ENCODE measurements around the gene SHROOM2.

The SHROOM2 gene

GRCh38 chrX:9940421-9940820 lies 154.2 kb downstream of the SHROOM2 start:
- POLR2A ChIA-PET, result no interaction called here

GRCh38 chrX:9942086-9942485 lies 155.9 kb downstream of the SHROOM2 start:
- Histone ChIP-seq H3K4me3 (ENCODE audit: low read depth, low read length) (no peak overlapping the region), H3K36me3 (ENCODE audit: control insufficient read depth in 2 of 2, insufficient read depth in 1 of 2, low read length in 2 of 2) (peaks cover 0 to 58% of the 10 kb centered on the region in 2 experiments; a peak in 1 of 3 replicates), H3K4me1 (ENCODE audit: control insufficient read depth, insufficient read depth, low read length) (no peaks in the 10 kb centered on the region), H3K27ac (ENCODE audit: extremely low read depth, low read depth, low read length) (no peak overlapping the region), H3K9me3 (ENCODE audit: control insufficient read depth, insufficient read depth, low read depth, low read length) (no peaks in the 10 kb centered on the region)
- POLR2A ChIA-PET, result no interaction called here
- CTCF ChIA-PET, result interaction anchor here (0.6 kb wide), 1 partner anchor 24 kb away, joined by 3 read pairs; no protein-coding TSS in a partner anchor
- TF ChIP-seq RBAK (tag by site-specific recombination; IDR thresholded peaks at IDR 0.05), result no peak
- TF ChIP-seq ZXDB (tag by site-specific recombination; IDR thresholded peaks at IDR 0.05), result no peak
- TF ChIP-seq KLF7 (tag by site-specific recombination; IDR thresholded peaks at IDR 0.05; ENCODE audit: borderline replicate concordance), result no peak
- TF ChIP-seq ZNF670 (tag by site-specific recombination; IDR thresholded peaks at IDR 0.05; ENCODE audit: low read depth), result no peak
- TF ChIP-seq, protein P1, sequence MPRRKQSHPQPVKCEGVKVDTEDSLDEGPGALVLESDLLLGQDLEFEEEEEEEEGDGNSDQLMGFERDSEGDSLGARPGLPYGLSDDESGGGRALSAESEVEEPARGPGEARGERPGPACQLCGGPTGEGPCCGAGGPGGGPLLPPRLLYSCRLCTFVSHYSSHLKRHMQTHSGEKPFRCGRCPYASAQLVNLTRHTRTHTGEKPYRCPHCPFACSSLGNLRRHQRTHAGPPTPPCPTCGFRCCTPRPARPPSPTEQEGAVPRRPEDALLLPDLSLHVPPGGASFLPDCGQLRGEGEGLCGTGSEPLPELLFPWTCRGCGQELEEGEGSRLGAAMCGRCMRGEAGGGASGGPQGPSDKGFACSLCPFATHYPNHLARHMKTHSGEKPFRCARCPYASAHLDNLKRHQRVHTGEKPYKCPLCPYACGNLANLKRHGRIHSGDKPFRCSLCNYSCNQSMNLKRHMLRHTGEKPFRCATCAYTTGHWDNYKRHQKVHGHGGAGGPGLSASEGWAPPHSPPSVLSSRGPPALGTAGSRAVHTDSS (tag by site-specific recombination; IDR thresholded peaks at IDR 0.05), result no peak
- TF ChIP-seq ZNF23 (tag by site-specific recombination; IDR thresholded peaks at IDR 0.05; ENCODE audit: borderline replicate concordance), result no peak
- TF ChIP-seq ZNF214 (tag by site-specific recombination; IDR thresholded peaks at IDR 0.05; ENCODE audit: borderline replicate concordance), result no peak
- TF ChIP-seq, protein P2, sequence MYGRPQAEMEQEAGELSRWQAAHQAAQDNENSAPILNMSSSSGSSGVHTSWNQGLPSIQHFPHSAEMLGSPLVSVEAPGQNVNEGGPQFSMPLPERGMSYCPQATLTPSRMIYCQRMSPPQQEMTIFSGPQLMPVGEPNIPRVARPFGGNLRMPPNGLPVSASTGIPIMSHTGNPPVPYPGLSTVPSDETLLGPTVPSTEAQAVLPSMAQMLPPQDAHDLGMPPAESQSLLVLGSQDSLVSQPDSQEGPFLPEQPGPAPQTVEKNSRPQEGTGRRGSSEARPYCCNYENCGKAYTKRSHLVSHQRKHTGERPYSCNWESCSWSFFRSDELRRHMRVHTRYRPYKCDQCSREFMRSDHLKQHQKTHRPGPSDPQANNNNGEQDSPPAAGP (tag by site-specific recombination; IDR thresholded peaks at IDR 0.05), result no peak
- no peak for TF ChIP-seq ZNF596 (tag by site-specific recombination; IDR thresholded peaks at IDR 0.05)
- no peak for TF ChIP-seq ZNF174 (tag by site-specific recombination; IDR thresholded peaks at IDR 0.05)
- TF ChIP-seq ZNF423 (tag by site-specific recombination; IDR thresholded peaks at IDR 0.05), result no peak
- no peak for TF ChIP-seq ZNF211 (tag by site-specific recombination; IDR thresholded peaks at IDR 0.05; ENCODE audit: low read depth)
- no peak for TF ChIP-seq ZNF2 (tag by site-specific recombination; IDR thresholded peaks at IDR 0.05)
- TF ChIP-seq OVOL3 (tag by site-specific recombination; IDR thresholded peaks at IDR 0.05), result no peak

More at GRCh38 chrX:9940421-9940820, 154.2 kb downstream of the SHROOM2 start:
- TF ChIP-seq, protein P3, sequence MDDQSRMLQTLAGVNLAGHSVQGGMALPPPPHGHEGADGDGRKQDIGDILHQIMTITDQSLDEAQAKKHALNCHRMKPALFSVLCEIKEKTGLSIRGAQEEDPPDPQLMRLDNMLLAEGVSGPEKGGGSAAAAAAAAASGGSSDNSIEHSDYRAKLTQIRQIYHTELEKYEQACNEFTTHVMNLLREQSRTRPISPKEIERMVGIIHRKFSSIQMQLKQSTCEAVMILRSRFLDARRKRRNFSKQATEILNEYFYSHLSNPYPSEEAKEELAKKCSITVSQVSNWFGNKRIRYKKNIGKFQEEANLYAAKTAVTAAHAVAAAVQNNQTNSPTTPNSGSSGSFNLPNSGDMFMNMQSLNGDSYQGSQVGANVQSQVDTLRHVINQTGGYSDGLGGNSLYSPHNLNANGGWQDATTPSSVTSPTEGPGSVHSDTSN (CRISPR knock-in tag; IDR thresholded peaks at IDR 0.05), result no peak
- TF ChIP-seq ZNF544 (tag by site-specific recombination; IDR thresholded peaks at IDR 0.05) (no peak), ZNF433 (tag by site-specific recombination; IDR thresholded peaks at IDR 0.05; ENCODE audit: low read depth) (no peak), KLF16 (tag by site-specific recombination; IDR thresholded peaks at IDR 0.05) (no peak), REST (tag by site-specific recombination; IDR thresholded peaks at IDR 0.05) (no peak), YY2 (tag by site-specific recombination; IDR thresholded peaks at IDR 0.05) (no peak)
- CTCF ChIA-PET, result no interaction called here
- Histone ChIP-seq H3K9me3 (ENCODE audit: control insufficient read depth, insufficient read depth, low read depth, low read length) (no peaks in the 10 kb centered on the region), H3K36me3 (ENCODE audit: control insufficient read depth in 2 of 2, insufficient read depth in 1 of 2, low read length in 2 of 2) (peaks cover 0 to 45% of the 10 kb centered on the region in 2 experiments; a peak in 1 of 3 replicates), H3K27ac (ENCODE audit: extremely low read depth, low read depth, low read length) (no peak overlapping the region), H3K4me3 (ENCODE audit: low read depth, low read length) (no peak overlapping the region), H3K4me1 (ENCODE audit: control insufficient read depth, insufficient read depth, low read length) (no peaks in the 10 kb centered on the region)

Measured in HEK293 (cell line).